ENCODE results near the gene TUBGCP3. TPM values are rescaled to one million over a fixed set of nuclear protein-coding genes. Genes with fewer than 3 reads are reported as not detected.

The TUBGCP3 gene
- total RNA-seq, 4 donors from 2014 or later: 19.7 to 62.3 (median 38.8) TPM

DNA sequence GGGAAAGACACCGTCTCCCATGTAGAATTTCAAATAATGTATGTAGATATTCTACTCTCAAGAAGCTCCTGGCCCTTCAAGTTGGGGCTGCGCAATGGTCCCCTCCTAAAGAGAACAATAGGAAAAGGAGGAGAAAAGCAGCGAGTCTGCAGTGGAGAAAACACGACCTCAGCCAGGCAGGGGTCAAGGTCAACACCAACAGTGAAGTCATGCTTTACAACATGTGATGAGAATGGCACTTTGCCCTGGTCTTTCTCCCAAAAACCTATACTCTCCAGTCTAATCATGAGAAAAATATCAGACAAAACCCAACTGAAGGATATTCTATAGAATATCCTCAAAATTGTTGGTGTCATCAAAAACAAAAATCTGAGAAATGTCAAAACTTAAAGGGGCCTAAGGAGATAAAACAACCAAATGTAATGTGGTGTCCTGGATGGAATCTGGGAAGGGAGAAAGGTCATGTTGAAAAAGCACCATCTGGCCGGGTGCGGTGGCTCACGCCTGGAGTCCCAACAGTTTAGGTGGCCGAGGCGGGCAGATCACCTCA, 110.8 kb downstream of the TUBGCP3 start:
- intact Hi-C loops (cut with DNase I; ENCODE audit: low total_unique reads): no loop called here
- H3K36me3 ChIP-seq: no peaks in the 10 kb centered on the region
- TF ChIP-seq, protein P1, sequence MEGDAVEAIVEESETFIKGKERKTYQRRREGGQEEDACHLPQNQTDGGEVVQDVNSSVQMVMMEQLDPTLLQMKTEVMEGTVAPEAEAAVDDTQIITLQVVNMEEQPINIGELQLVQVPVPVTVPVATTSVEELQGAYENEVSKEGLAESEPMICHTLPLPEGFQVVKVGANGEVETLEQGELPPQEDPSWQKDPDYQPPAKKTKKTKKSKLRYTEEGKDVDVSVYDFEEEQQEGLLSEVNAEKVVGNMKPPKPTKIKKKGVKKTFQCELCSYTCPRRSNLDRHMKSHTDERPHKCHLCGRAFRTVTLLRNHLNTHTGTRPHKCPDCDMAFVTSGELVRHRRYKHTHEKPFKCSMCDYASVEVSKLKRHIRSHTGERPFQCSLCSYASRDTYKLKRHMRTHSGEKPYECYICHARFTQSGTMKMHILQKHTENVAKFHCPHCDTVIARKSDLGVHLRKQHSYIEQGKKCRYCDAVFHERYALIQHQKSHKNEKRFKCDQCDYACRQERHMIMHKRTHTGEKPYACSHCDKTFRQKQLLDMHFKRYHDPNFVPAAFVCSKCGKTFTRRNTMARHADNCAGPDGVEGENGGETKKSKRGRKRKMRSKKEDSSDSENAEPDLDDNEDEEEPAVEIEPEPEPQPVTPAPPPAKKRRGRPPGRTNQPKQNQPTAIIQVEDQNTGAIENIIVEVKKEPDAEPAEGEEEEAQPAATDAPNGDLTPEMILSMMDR (IDR thresholded peaks at IDR 0.05): no peak
- TF ChIP-seq POLR2A (IDR thresholded peaks at IDR 0.05): no peak
- no peaks in the 10 kb centered on the region for H3K9me3 ChIP-seq
- H3K27ac ChIP-seq: no peak overlapping the region
- no peaks in the 10 kb centered on the region for H3K27me3 ChIP-seq
- H3K4me3 ChIP-seq: no peak overlapping the region
- no peaks in the 10 kb centered on the region for H3K4me1 ChIP-seq
- no peak for DNase-seq

DNA sequence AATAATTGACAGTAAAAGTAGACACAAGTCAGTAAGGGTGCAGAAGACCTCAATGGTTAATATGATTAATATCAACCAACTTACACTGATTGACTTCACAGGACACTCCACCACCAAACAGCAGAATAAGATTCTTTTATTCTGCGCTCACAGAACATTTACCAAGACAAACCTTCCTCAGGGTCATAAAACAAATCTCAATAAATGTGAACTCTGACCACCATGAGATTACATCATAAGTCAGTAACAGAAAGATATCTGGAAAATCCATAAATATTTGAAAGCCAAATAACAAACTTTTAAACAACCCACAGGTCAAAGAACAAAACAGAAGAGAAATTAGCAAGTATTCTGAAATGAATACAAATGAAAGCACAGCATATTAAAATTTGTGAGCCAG, 112.1 kb downstream of the TUBGCP3 start:
- Histone ChIP-seq H3K27me3 (no peaks in the 10 kb centered on the region), H3K9me3 (no peaks in the 10 kb centered on the region), H3K4me1 (no peaks in the 10 kb centered on the region), H3K36me3 (no peaks in the 10 kb centered on the region), H3K4me3 (no peak overlapping the region), H3K27ac (no peak overlapping the region)
- TF ChIP-seq POLR2A (IDR thresholded peaks at IDR 0.05): no peak
- DNase-seq: no peak
- intact Hi-C loops (cut with DNase I; ENCODE audit: low total_unique reads): no loop called here

DNA sequence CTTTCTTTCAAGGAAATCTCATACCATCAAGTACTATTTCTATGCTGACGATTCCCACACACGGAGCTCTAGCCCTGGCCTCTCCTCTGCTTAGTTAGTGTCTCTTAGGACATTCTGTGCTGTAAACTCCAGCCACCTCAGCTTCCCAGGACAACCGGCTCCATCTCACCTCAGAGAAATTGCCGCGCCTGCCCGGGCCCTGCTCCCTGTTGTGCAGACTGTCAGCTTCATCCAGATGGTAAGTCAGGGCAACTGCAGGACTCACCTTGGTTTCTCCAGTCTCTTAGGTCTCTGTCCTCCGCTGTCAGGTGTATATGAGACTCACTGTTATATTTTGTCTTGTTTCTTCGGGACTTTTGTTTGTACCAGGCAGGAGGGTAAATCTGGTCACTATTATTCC, 113.1 kb downstream of the TUBGCP3 start:
- DNase-seq: no peak
- TF ChIP-seq, protein P1 (IDR thresholded peaks at IDR 0.05): no peak
- TF ChIP-seq POLR2A (IDR thresholded peaks at IDR 0.05): no peak
- intact Hi-C loops (cut with DNase I; ENCODE audit: low total_unique reads): no loop called here
- Histone ChIP-seq H3K27me3 (no peaks in the 10 kb centered on the region), H3K4me3 (no peak overlapping the region), H3K27ac (no peak overlapping the region), H3K9me3 (no peaks in the 10 kb centered on the region), H3K4me1 (no peaks in the 10 kb centered on the region), H3K36me3 (no peaks in the 10 kb centered on the region)

DNA sequence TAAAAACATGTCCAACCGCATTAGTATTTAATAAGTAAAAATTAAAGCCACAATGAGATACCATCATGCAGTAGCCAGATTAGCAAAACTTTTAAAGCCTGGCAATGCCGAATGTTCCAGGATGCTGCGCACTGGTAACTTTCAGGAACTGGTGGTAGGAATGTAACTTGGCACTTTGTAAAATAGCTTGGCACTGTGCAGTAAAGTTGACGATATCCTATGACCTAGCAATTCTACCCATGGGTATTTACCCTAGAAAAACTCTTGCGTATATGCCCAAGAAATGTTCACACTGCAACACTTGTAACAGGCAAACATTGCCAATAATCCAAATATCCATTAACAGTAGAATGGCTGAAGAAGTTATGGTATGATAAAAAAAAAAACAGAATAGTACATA, 114.1 kb downstream of the TUBGCP3 start:
- intact Hi-C loops (cut with DNase I; ENCODE audit: low total_unique reads): no loop called here
- Histone ChIP-seq H3K4me3 (no peak overlapping the region), H3K9me3 (no peaks in the 10 kb centered on the region), H3K27me3 (no peaks in the 10 kb centered on the region), H3K4me1 (no peaks in the 10 kb centered on the region), H3K27ac (no peak overlapping the region), H3K36me3 (no peaks in the 10 kb centered on the region)
- no peak for DNase-seq
- TF ChIP-seq, protein P1 (IDR thresholded peaks at IDR 0.05): no peak
- TF ChIP-seq POLR2A (IDR thresholded peaks at IDR 0.05): no peak

DNA sequence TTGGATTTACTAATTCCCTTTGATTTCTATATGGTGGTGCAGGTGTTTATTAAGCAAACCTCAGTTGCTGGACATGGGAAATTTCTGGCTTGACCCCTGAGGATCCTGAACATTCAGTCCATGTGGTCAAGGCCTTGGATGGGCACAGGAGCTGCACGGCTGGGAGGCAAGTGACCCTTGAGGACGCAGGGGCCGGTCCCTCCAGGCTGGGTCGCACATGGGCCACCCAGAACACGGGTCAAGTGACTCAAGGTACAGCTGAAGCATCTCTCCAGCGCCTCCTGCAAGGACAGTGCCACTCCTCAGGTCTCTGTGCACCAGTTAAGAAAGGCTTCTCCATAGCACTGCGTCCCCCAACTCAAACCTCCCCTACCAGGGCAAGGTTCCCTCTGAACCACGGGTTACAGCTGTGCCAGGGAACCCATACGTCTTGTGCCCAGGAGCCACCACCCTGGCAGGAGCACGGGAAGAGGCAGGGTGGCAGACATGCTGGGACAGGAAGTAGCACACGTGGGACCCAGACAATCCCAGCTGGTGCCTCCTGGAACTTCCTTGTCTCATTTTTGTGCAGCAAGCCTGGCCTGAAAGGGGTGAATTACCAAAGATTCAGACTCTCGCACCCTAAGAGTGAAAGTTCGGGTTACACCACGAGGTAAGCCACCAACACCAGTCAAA, 118.7 kb downstream of the TUBGCP3 start:
- Histone ChIP-seq H3K27ac (no peak overlapping the region), H3K9me3 (no peaks in the 10 kb centered on the region), H3K36me3 (no peaks in the 10 kb centered on the region), H3K4me3 (no peak overlapping the region), H3K4me1 (no peaks in the 10 kb centered on the region), H3K27me3 (no peaks in the 10 kb centered on the region)
- DNase-seq: no peak
- intact Hi-C loops (cut with DNase I; ENCODE audit: low total_unique reads): no loop called here
- TF ChIP-seq, protein P1 (IDR thresholded peaks at IDR 0.05): no peak
- TF ChIP-seq POLR2A (IDR thresholded peaks at IDR 0.05): no peak

Measured in uterus (tissue), 4 donors.